Peyer's patch (tissue), 4 donors: ENCODE measurements around the gene SMC1B. TPM values are rescaled to one million over a fixed set of nuclear protein-coding genes. Genes with fewer than 3 reads are reported as not detected.

ENCODE experiments used
- DNase-seq, 3 donors: peaks; one replicate each; pipeline ENCODE4 v3.0.0-alpha.2; 2017 to 2019
- H3K27ac ChIP-seq, 4 donors: fragments of 200-600 bp; sonication (generic); one replicate each; pipeline ENCODE4 v1.5.1; 2016 to 2019
- H3K27me3 ChIP-seq, 2 donors: fragments of 200-600 bp; sonication (generic); one replicate each; pipeline ENCODE4 v1.5.1; 2019
- H3K36me3 ChIP-seq, 3 donors: fragments of 200-600 bp; sonication (generic); one replicate each; pipeline ENCODE4 v1.5.1; 2016 to 2019
- H3K4me1 ChIP-seq, 4 donors: fragments of 200-600 bp; sonication (generic); one replicate each; pipeline ENCODE4 v1.5.1; 2016 to 2019
- H3K4me3 ChIP-seq, 4 donors: fragments of 200-600 bp; sonication (generic); 1 replicate in 3 of 4; 2 replicates in 1 of 4; pipeline ENCODE4 v1.5.1; 2016 to 2019; ENCODE audit warnings: mild to moderate bottlenecking in 1 of 4
- H3K9me3 ChIP-seq, 4 donors: fragments of 200-600 bp; sonication (generic); one replicate each; pipeline ENCODE4 v1.5.1; 2016 to 2019; ENCODE audit warnings: mild to moderate bottlenecking in 1 of 4
- CTCF ChIP-seq, 6 experiments: fragments of 450-650 bp in 4 of 6; fragments of 200-600 bp in 2 of 6; sonication (generic) in 1 of 6; IDR thresholded peaks; one replicate each; pipeline ENCODE4 v1.5.1; 2017 to 2019; ENCODE audit warnings: antibody characterized with exemption in 6 of 6, mild to moderate bottlenecking in 3 of 6, moderate library complexity in 1 of 6
- POLR2A ChIP-seq, 2 donors: fragments of 450-650 bp; IDR thresholded peaks; one replicate each; pipeline ENCODE4 v1.5.1; 2017; ENCODE audit warnings: antibody characterized with exemption in 2 of 2, mild to moderate bottlenecking in 2 of 2, moderate library complexity in 2 of 2
- total RNA-seq, 4 donors: library from RNA; depleted of rRNA; stranded (reverse); fragments of >200 nt; gene quantifications; one replicate each; pipeline ENCODE4 v1.1.0, GENCODE V29; 2016

The SMC1B gene
- total RNA-seq, 4 donors from 2014 or later: not detected

- peaks cover 0 to 35% (median 0%) of the 10 kb centered on the region in 3 donors for H3K36me3 ChIP-seq
- no peak overlapping the region for H3K4me3 ChIP-seq
- no peaks in the 10 kb centered on the region for H3K9me3 ChIP-seq
- peaks cover 0 to 31% (median 10%) of the 10 kb centered on the region in 4 donors for H3K4me1 ChIP-seq
- peak overlapping the region; percentile 48 to 78 (median 76) for H3K27ac ChIP-seq
- no peaks in the 10 kb centered on the region for H3K27me3 ChIP-seq
- DNase-seq: no peak
- TF ChIP-seq POLR2A (IDR thresholded peaks at IDR 0.05) (no peak), CTCF (IDR thresholded peaks at IDR 0.05) (no peak)
These were observed 92.9 kb downstream of the SMC1B start for GRCh38 chr22:45320357-45320976.

GRCh38 chr22:45319324-45319685 lies 94.1 kb downstream of the SMC1B start:
- Histone ChIP-seq H3K27ac (peak overlapping the region; percentile 75 to 86 (median 77)), H3K36me3 (peaks cover 0 to 26% (median 0%) of the 10 kb centered on the region in 3 donors), H3K4me1 (peaks cover 0 to 35% (median 10%) of the 10 kb centered on the region in 4 donors), H3K27me3 (no peaks in the 10 kb centered on the region), H3K4me3 (no peak overlapping the region), H3K9me3 (no peaks in the 10 kb centered on the region)
- no peak for DNase-seq
- TF ChIP-seq CTCF (IDR thresholded peaks at IDR 0.05) (no peak), POLR2A (IDR thresholded peaks at IDR 0.05) (no peak)

- H3K27me3 ChIP-seq: no peaks in the 10 kb centered on the region
- peaks cover 0 to 21% (median 0%) of the 10 kb centered on the region in 3 donors for H3K36me3 ChIP-seq
- H3K9me3 ChIP-seq: no peaks in the 10 kb centered on the region
- H3K4me3 ChIP-seq: peak overlapping the region; percentile 2 to 16 (median 6)
- peak in 1 of 3 donors; percentile 61 for DNase-seq
- no peak for TF ChIP-seq POLR2A (IDR thresholded peaks at IDR 0.05)
- TF ChIP-seq CTCF (IDR thresholded peaks at IDR 0.05): no peak
- peaks cover 0 to 35% (median 10%) of the 10 kb centered on the region in 4 donors for H3K4me1 ChIP-seq
- H3K27ac ChIP-seq: peak overlapping the region; percentile 75 to 86 (median 77)
These were observed 94.7 kb downstream of the SMC1B start for GRCh38 chr22:45318558-45319323.

- peaks cover 0 to 15% (median 0%) of the 10 kb centered on the region in 3 donors for H3K36me3 ChIP-seq
- H3K4me3 ChIP-seq: peak overlapping the region in 2 of 4 donors; percentile 2 to 16
- H3K27ac ChIP-seq: peak overlapping the region; percentile 75 to 86 (median 77)
- H3K4me1 ChIP-seq: peaks cover 0 to 35% (median 10%) of the 10 kb centered on the region in 4 donors
- no peak for TF ChIP-seq CTCF (IDR thresholded peaks at IDR 0.05)
- TF ChIP-seq POLR2A (IDR thresholded peaks at IDR 0.05): no peak
- peak in 2 of 3 donors; percentile 85 to 94 for DNase-seq
- H3K27me3 ChIP-seq: no peaks in the 10 kb centered on the region
- no peaks in the 10 kb centered on the region for H3K9me3 ChIP-seq
These were observed 95.2 kb downstream of the SMC1B start for GRCh38 chr22:45318168-45318557.

- Histone ChIP-seq H3K9me3 (no peaks in the 10 kb centered on the region), H3K27me3 (no peaks in the 10 kb centered on the region), H3K36me3 (peaks cover 0 to 10% (median 0%) of the 10 kb centered on the region in 3 donors), H3K4me3 (no peak overlapping the region), H3K27ac (peak overlapping the region; percentile 75 to 86 (median 77)), H3K4me1 (peaks cover 0 to 35% (median 10%) of the 10 kb centered on the region in 4 donors)
- DNase-seq: peak in 2 of 3 donors; percentile 59 to 68
- no peak for TF ChIP-seq POLR2A (IDR thresholded peaks at IDR 0.05)
- peak in 4 of 6 experiments; percentile 4 to 55 (median 52) for TF ChIP-seq CTCF (IDR thresholded peaks at IDR 0.05)
These were observed 95.7 kb downstream of the SMC1B start for GRCh38 chr22:45317551-45318167.
